HCT116 (cell line): ENCODE data around the gene PRSS56. TPM values are rescaled to one million over a fixed set of nuclear protein-coding genes. Genes with fewer than 3 reads are reported as not detected.

Experiments used
- ATAC-seq: fragments of 200-7000 bp; cut with Tn5 transposase; 2 replicates; pipeline ENCODE4 v1.9.1; 2020; ENCODE audit warnings: mild to moderate bottlenecking, moderate library complexity
- BruUV-seq: library from RNA; stranded (reverse); fragments of 400-500 nt; replicated peaks from 2 replicates; lab custom pipeline; 2021; lab: Mats Ljungman, UMichigan
- CTCF ChIA-PET: fragments of 300-600 bp; sonication (Branson Sonifier 250); formaldehyde crosslinking; loops from one replicate; lab custom pipeline; 2021; ENCODE audit warnings: antibody characterized with exemption; lab: Charles Lee
- POLR2A ChIA-PET: fragments of 300-600, 350-600 bp; sonication (Branson Sonifier 250); formaldehyde crosslinking; loops from one replicate; lab custom pipeline; 2021; ENCODE audit warnings: antibody characterized with exemption; lab: Charles Lee
- RAD21 ChIA-PET, 2 experiments: fragments of 300-600 bp; sonication (Branson Sonifier 250); formaldehyde crosslinking; loops; one replicate each; lab custom pipeline; 2023; ENCODE audit warnings: low total read pairs in 2 of 2; ENCODE audit not compliant: uncharacterized antibody in 2 of 2, unreplicated experiment in 2 of 2, low non-redundant PET in 1 of 2; lab: Charles Lee
- DNase-seq: peaks from one replicate; pipeline ENCODE4 v3.0.0-alpha.2; 2010; ENCODE audit warnings: low read depth, low spot score
- H2AFZ ChIP-seq: fragments of 200-600 bp; shearing (Covaris generic), sonication (generic); 2 replicates; pipeline ENCODE4 v1.6.1; 2017; ENCODE audit warnings: low read depth, mixed run types, mixed read lengths, antibody characterized with exemption, low read length; ENCODE audit not compliant: poor library complexity, severe bottlenecking
- H3K27ac ChIP-seq: 2 replicates; pipeline ENCODE4 v1.5.1; 2012; ENCODE audit warnings: low read depth, low read length
- H3K27me3 ChIP-seq: fragments of 200-600 bp; sonication (generic); 2 replicates; pipeline ENCODE4 v1.6.1; 2016; ENCODE audit warnings: mixed run types, low read length, mixed read lengths; ENCODE audit not compliant: insufficient read depth
- H3K36me3 ChIP-seq, 2 experiments: fragments of 200-500 bp in 1 of 2; fragments of 200-600 bp in 1 of 2; sonication (Bioruptor generic) in 1 of 2; sonication (generic) in 1 of 2; 2 replicates each; pipeline versions ENCODE4 v1.5.1 to v1.6.1; 2014 to 2016; ENCODE audit warnings: low read length in 2 of 2, inconsistent platforms in 1 of 2, mixed read lengths in 1 of 2, mixed run types in 1 of 2; ENCODE audit not compliant: insufficient read depth in 2 of 2, control insufficient read depth in 1 of 2
- H3K4me1 ChIP-seq, 2 experiments: fragments of 200-600 bp in 1 of 2; sonication (generic) in 1 of 2; 2 replicates each; pipeline versions ENCODE4 v1.5.1 to v1.6.1; 2012 to 2017; ENCODE audit warnings: low read length in 2 of 2, inconsistent platforms in 1 of 2, mild to moderate bottlenecking in 1 of 2, mixed read lengths in 1 of 2, mixed run types in 1 of 2, moderate library complexity in 1 of 2; ENCODE audit not compliant: insufficient read depth in 2 of 2, control insufficient read depth in 1 of 2
- H3K4me2 ChIP-seq: fragments of 200-600 bp; sonication (generic); 2 replicates; pipeline ENCODE4 v1.6.1; 2017; ENCODE audit warnings: mixed run types, low read length, mixed read lengths
- H3K4me3 ChIP-seq, 2 experiments: fragments of 200-600 bp in 1 of 2; sonication (generic) in 1 of 2; replicated peaks in 1 of 2; 2 replicates each; pipeline ENCODE4 v1.5.1; 2011 to 2016; ENCODE audit warnings: low read length in 2 of 2, control low read depth in 1 of 2, low read depth in 1 of 2, mild to moderate bottlenecking in 1 of 2, mixed read lengths in 1 of 2, mixed run types in 1 of 2
- H3K79me2 ChIP-seq: fragments of 200-600 bp; sonication (generic); 2 replicates; pipeline ENCODE4 v1.6.1; 2017; ENCODE audit warnings: mild to moderate bottlenecking, mixed run types, low read length, moderate library complexity, mixed read lengths; ENCODE audit not compliant: insufficient read depth
- H3K9ac ChIP-seq: fragments of 200-600 bp; sonication (generic); 2 replicates; pipeline ENCODE4 v1.6.1; 2016; ENCODE audit warnings: low read length, mixed read lengths
- H3K9me2 ChIP-seq: fragments of 200-600 bp; sonication (generic), shearing (Covaris generic); 2 replicates; pipeline ENCODE4 v1.6.1; 2017; ENCODE audit warnings: mixed run types, mild to moderate bottlenecking, moderate library complexity; ENCODE audit not compliant: insufficient read depth
- H3K9me3 ChIP-seq, 2 experiments: fragments of 200-500 bp in 1 of 2; fragments of 200-600 bp in 1 of 2; sonication (Bioruptor generic) in 1 of 2; sonication (generic) in 1 of 2; 2 replicates each; pipeline ENCODE4 v1.6.1; 2014 to 2017; ENCODE audit warnings: low read length in 2 of 2, mixed read lengths in 2 of 2, inconsistent platforms in 1 of 2, low read depth in 1 of 2, mild to moderate bottlenecking in 1 of 2, mixed run types in 1 of 2, moderate library complexity in 1 of 2; ENCODE audit not compliant: control insufficient read depth in 1 of 2, insufficient read depth in 1 of 2
- H4K20me1 ChIP-seq: fragments of 200-600 bp; sonication (generic), shearing (Covaris generic); 2 replicates; pipeline ENCODE4 v1.6.1; 2017; ENCODE audit warnings: mixed run types, mild to moderate bottlenecking, moderate library complexity; ENCODE audit not compliant: insufficient read depth
- CBX3 ChIP-seq: IDR thresholded peaks from 2 replicates; pipeline ENCODE4 v1.6.1; 2012; ENCODE audit warnings: low read depth
- CEBPB ChIP-seq: IDR thresholded peaks from 2 replicates; pipeline ENCODE4 v1.6.1; 2012; ENCODE audit warnings: low read depth
- EZH2phosphoT487 ChIP-seq: fragments of 200-600 bp; IDR thresholded peaks from 2 replicates; pipeline ENCODE4 v1.6.1; 2018; ENCODE audit warnings: antibody characterized with exemption, borderline replicate concordance
- FOSL1 ChIP-seq: IDR thresholded peaks from 2 replicates; pipeline ENCODE4 v1.6.1; 2012; ENCODE audit warnings: low read depth
- JUND ChIP-seq: IDR thresholded peaks from 2 replicates; pipeline ENCODE4 v1.6.1; 2012
- POLR2AphosphoS5 ChIP-seq: IDR thresholded peaks from 2 replicates; pipeline ENCODE4 v1.6.1; 2011; ENCODE audit warnings: mild to moderate bottlenecking, low read depth, low read length, moderate library complexity
- SIN3A ChIP-seq: IDR thresholded peaks from 2 replicates; pipeline ENCODE4 v1.6.1; 2012; ENCODE audit warnings: low read depth
- intact Hi-C: fragments of 100-400 bp; cut with micrococcal nuclease; formaldehyde crosslinking; loops from 2 replicates; pipeline ENCODE4 v1.10.0; 2022
- total RNA-seq: library from RNA; stranded (reverse); gene quantifications from one replicate; pipeline ENCODE4 v1.2.1, GENCODE V29; 2021; ENCODE audit not compliant: unreplicated experiment
- TF ChIP-seq, protein P1 (sequence below): IDR thresholded peaks from 2 replicates; pipeline ENCODE4 v1.6.1; 2012; ENCODE audit warnings: low read depth
- TF ChIP-seq, protein P2 (sequence below): IDR thresholded peaks from 2 replicates; pipeline ENCODE4 v1.6.1; 2011; ENCODE audit warnings: mild to moderate bottlenecking, low read length, moderate library complexity; ENCODE audit not compliant: insufficient replicate concordance; ENCODE audit errors: extremely low read depth

The PRSS56 gene
- total RNA-seq, 1 experiment from 2014 or later = not detected

DNA sequence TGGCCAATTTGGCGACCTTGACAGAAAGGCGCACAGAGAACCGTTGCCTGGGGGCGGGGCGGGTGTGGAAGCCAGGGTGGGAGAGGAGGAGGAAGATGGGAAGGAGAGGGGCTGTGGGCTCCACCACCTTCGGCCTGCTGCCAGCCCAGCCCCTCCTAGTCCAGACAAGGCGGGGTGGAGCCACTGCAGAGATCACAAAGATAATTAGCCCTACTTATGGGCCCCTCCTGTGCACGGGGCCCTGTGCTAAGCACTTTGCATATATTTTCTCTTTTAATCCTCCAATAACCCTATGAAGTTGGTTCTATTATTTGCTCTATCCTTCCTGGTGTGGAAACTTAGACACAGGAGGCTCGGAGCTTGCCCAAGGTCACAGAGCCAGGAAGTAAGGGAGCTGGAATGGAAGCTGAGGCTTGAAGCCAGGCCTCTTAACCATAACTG lies 18.8 kb upstream of the PRSS56 start:
- Histone ChIP-seq H3K27me3 (no peaks in the 10 kb centered on the region), H3K9me2 (no peaks in the 10 kb centered on the region), H3K4me2 (no peak overlapping the region), H3K36me3 (no peaks in the 10 kb centered on the region), H3K9me3 (no peaks in the 10 kb centered on the region), H3K9ac (no peak overlapping the region), H3K27ac (no peak overlapping the region), H3K4me3 (no peak overlapping the region), H3K4me1 (no peaks in the 10 kb centered on the region), H4K20me1 (no peaks in the 10 kb centered on the region), H2AFZ (no peak overlapping the region), H3K79me2 (no peaks in the 10 kb centered on the region)
- RAD21 ChIA-PET = no interaction called here
- no peak for ATAC-seq
- CTCF ChIA-PET = no interaction called here
- no peak for DNase-seq
- POLR2A ChIA-PET = interaction anchor here (0.7 kb wide), 1 partner anchor 26 kb away, joined by 3 read pairs; no protein-coding TSS in a partner anchor
- TF ChIP-seq FOSL1 (no peak), SIN3A (no peak), CEBPB (no peak)
- TF ChIP-seq, protein P1, sequence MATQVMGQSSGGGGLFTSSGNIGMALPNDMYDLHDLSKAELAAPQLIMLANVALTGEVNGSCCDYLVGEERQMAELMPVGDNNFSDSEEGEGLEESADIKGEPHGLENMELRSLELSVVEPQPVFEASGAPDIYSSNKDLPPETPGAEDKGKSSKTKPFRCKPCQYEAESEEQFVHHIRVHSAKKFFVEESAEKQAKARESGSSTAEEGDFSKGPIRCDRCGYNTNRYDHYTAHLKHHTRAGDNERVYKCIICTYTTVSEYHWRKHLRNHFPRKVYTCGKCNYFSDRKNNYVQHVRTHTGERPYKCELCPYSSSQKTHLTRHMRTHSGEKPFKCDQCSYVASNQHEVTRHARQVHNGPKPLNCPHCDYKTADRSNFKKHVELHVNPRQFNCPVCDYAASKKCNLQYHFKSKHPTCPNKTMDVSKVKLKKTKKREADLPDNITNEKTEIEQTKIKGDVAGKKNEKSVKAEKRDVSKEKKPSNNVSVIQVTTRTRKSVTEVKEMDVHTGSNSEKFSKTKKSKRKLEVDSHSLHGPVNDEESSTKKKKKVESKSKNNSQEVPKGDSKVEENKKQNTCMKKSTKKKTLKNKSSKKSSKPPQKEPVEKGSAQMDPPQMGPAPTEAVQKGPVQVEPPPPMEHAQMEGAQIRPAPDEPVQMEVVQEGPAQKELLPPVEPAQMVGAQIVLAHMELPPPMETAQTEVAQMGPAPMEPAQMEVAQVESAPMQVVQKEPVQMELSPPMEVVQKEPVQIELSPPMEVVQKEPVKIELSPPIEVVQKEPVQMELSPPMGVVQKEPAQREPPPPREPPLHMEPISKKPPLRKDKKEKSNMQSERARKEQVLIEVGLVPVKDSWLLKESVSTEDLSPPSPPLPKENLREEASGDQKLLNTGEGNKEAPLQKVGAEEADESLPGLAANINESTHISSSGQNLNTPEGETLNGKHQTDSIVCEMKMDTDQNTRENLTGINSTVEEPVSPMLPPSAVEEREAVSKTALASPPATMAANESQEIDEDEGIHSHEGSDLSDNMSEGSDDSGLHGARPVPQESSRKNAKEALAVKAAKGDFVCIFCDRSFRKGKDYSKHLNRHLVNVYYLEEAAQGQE = no peak
- BruUV-seq = no TSS peak
- intact Hi-C loops = no loop called here

DNA sequence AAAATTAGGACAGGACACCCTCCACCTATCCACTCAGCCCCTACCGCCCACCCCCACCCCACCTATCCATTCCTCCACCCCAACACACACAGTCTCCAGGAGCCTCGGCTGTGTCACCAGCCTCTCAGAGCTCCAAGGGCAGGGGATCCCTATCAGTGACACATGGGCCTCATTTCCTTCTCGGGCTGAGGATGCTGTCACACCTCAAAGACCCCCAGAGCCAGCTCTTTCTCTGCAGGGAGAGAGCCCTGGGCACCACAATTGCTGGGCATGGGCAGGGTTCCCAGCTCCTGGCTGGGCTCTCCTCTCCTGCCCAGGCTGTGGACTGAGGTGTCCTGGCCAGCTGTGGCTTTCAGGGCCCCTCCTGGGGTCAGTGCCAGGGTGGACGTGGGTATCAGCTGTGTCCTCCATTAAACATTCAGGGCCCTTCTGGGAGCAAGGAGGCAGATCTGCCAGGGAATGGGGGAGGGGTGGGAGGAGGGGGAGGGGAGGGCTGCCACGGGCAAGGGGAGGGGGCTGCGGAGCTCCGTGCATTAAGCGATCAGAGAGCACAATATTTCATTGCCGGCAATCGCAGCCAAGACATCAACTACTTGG lies 18.3 kb upstream of the PRSS56 start:
- Histone ChIP-seq H2AFZ (no peak overlapping the region), H3K27ac (no peak overlapping the region), H3K79me2 (no peaks in the 10 kb centered on the region), H3K4me2 (no peak overlapping the region), H3K36me3 (no peaks in the 10 kb centered on the region), H3K4me1 (no peaks in the 10 kb centered on the region), H3K4me3 (no peak overlapping the region), H4K20me1 (no peaks in the 10 kb centered on the region), H3K9ac (no peak overlapping the region), H3K27me3 (no peaks in the 10 kb centered on the region), H3K9me3 (no peaks in the 10 kb centered on the region), H3K9me2 (no peaks in the 10 kb centered on the region)
- intact Hi-C loops = no loop called here
- ATAC-seq (no peak), DNase-seq (no peak)
- POLR2A ChIA-PET = interaction anchor here (0.7 kb wide), 1 partner anchor 27 kb away, joined by 3 read pairs; no protein-coding TSS in a partner anchor
- no TSS peak for BruUV-seq
- CTCF ChIA-PET = interaction anchor here (0.6 kb wide), 1 partner anchor 12 kb away, joined by 3 read pairs; no protein-coding TSS in a partner anchor
- RAD21 ChIA-PET = no interaction called here
- TF ChIP-seq, protein P1 = no peak
- no peak for TF ChIP-seq CBX3
- TF ChIP-seq CEBPB = no peak
- TF ChIP-seq, protein P2, sequence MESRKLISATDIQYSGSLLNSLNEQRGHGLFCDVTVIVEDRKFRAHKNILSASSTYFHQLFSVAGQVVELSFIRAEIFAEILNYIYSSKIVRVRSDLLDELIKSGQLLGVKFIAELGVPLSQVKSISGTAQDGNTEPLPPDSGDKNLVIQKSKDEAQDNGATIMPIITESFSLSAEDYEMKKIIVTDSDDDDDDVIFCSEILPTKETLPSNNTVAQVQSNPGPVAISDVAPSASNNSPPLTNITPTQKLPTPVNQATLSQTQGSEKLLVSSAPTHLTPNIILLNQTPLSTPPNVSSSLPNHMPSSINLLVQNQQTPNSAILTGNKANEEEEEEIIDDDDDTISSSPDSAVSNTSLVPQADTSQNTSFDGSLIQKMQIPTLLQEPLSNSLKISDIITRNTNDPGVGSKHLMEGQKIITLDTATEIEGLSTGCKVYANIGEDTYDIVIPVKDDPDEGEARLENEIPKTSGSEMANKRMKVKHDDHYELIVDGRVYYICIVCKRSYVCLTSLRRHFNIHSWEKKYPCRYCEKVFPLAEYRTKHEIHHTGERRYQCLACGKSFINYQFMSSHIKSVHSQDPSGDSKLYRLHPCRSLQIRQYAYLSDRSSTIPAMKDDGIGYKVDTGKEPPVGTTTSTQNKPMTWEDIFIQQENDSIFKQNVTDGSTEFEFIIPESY = no peak
- TF ChIP-seq EZH2phosphoT487 = no peak
- no peak for TF ChIP-seq FOSL1
- TF ChIP-seq POLR2AphosphoS5 = no peak
- TF ChIP-seq JUND = no peak
